ENCODE results near the gene LGMN.

Gene LGMN

GRCh38 chr14:92675421-92675820, 73.0 kb downstream of the LGMN start:
- Histone ChIP-seq H3K4me2 (ENCODE audit: low read depth, low read length, poor library complexity, severe bottlenecking) (no peak overlapping the region), H3F3A (ENCODE audit: low read depth) (no peaks in the 10 kb centered on the region), H3K36me3 (ENCODE audit: insufficient read depth, low read length) (peaks cover 49% of the 10 kb centered on the region; the same call in 1 of the 2 replicates), H3K9ac (ENCODE audit: low read depth, low read length, poor library complexity, severe bottlenecking) (no peak overlapping the region), H3K4me1 (ENCODE audit: insufficient read depth, low read length, poor library complexity, severe bottlenecking) (peaks cover 13% of the 10 kb centered on the region), H3K27me3 (ENCODE audit: insufficient read depth, low read length, poor library complexity, severe bottlenecking) (no peaks in the 10 kb centered on the region), H2AFZ (ENCODE audit: low read length) (no peak overlapping the region), H3K9me3 (ENCODE audit: insufficient read depth, low read depth, low read length) (no peaks in the 10 kb centered on the region), H3K79me2 (ENCODE audit: insufficient read depth, low read length) (no peaks in the 10 kb centered on the region), H3K4me3 (ENCODE audit: low read length, poor library complexity, severe bottlenecking) (no peak overlapping the region), H4K20me1 (ENCODE audit: insufficient read depth, low read length, poor library complexity, severe bottlenecking) (peaks cover under 1% of the 10 kb centered on the region), H3K9me2 (replicated peaks; ENCODE audit: low read depth, low read length) (no peaks in the 10 kb centered on the region)
- no peak for TF ChIP-seq EZH2phosphoT487 (IDR thresholded peaks at IDR 0.05; ENCODE audit: borderline replicate concordance)
- TF ChIP-seq, protein P1, sequence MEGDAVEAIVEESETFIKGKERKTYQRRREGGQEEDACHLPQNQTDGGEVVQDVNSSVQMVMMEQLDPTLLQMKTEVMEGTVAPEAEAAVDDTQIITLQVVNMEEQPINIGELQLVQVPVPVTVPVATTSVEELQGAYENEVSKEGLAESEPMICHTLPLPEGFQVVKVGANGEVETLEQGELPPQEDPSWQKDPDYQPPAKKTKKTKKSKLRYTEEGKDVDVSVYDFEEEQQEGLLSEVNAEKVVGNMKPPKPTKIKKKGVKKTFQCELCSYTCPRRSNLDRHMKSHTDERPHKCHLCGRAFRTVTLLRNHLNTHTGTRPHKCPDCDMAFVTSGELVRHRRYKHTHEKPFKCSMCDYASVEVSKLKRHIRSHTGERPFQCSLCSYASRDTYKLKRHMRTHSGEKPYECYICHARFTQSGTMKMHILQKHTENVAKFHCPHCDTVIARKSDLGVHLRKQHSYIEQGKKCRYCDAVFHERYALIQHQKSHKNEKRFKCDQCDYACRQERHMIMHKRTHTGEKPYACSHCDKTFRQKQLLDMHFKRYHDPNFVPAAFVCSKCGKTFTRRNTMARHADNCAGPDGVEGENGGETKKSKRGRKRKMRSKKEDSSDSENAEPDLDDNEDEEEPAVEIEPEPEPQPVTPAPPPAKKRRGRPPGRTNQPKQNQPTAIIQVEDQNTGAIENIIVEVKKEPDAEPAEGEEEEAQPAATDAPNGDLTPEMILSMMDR (conservative IDR thresholded peaks at IDR 0.05; ENCODE audit: low read length), result no peak

DNA sequence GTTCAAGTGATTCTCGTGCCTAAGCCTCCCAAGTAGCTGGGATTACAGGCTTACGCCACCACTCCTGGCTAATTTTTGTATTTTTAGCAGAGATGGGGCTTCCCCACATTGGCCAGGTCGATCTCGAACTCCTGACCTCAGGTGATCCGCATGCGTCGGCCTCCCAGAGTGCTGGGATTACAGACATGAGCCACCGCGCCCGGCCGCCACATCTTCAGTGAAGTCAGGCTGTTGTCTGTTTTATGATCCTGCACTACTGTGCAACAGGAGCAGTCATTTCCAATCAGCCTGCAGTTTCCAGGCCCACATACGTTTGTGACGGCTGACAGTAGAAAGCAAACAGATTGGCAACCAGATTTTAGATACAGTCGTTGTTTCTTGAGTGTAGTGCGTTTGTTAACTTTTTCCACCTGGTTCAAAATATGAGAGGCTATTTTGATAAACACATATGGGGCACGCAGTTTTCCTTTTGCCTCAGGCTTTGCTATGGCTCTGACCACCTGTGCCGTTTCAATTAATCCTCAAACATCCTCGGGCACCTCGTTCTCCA, 74.8 kb downstream of the LGMN start:
- Histone ChIP-seq H3K27me3 (ENCODE audit: insufficient read depth, low read length, poor library complexity, severe bottlenecking) (no peaks in the 10 kb centered on the region), H3K9me3 (ENCODE audit: insufficient read depth, low read depth, low read length) (no peaks in the 10 kb centered on the region), H3K4me1 (ENCODE audit: insufficient read depth, low read length, poor library complexity, severe bottlenecking) (peaks cover 21% of the 10 kb centered on the region), H3K36me3 (ENCODE audit: insufficient read depth, low read length) (peaks cover 45% of the 10 kb centered on the region; the same call in 1 of the 2 replicates), H3K4me2 (ENCODE audit: low read depth, low read length, poor library complexity, severe bottlenecking) (no peak overlapping the region), H3K9me2 (replicated peaks; ENCODE audit: low read depth, low read length) (no peaks in the 10 kb centered on the region), H2AFZ (ENCODE audit: low read length) (no peak overlapping the region), H4K20me1 (ENCODE audit: insufficient read depth, low read length, poor library complexity, severe bottlenecking) (peaks cover 4% of the 10 kb centered on the region), H3F3A (ENCODE audit: low read depth) (no peaks in the 10 kb centered on the region), H3K4me3 (ENCODE audit: low read length, poor library complexity, severe bottlenecking) (no peak overlapping the region), H3K79me2 (ENCODE audit: insufficient read depth, low read length) (no peaks in the 10 kb centered on the region), H3K9ac (ENCODE audit: low read depth, low read length, poor library complexity, severe bottlenecking) (no peak overlapping the region)
- TF ChIP-seq EZH2phosphoT487 (IDR thresholded peaks at IDR 0.05; ENCODE audit: borderline replicate concordance), result no peak
- TF ChIP-seq, protein P1 (conservative IDR thresholded peaks at IDR 0.05; ENCODE audit: low read length), result no peak

DNA sequence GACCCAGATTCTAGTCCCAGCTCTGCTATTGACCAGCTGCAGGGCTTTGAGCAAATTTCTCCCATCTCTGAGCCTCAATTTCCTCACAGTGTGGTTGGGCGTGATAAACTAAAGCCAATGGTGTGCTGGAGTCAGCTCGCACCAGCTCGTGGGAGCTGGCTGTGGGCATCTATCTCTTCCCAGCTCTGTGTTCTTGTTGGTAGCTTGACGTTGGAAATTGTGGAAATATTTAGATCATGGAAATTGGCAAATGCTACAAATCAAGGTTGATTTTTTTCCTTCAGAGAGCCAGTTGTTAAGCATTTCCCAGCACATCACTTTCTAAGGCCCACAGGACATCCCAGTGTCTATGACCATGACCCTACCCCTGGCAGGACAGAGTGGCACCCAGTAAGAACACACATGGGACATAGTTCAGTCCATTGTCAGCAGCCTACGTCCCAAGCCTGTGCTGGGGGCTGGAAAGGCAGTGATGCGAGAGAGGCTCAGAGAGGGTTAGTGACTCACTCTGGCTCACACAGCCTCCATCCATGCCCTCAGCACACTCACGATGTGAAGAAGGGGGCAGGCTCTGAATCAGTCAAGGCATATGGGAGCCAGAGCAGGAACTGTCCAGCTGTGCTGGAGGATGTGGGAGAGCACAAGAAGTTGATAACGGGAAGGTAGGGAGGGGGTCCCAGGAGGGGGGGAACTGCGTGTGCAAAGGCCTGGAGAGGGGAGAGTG, 77.6 kb downstream of the LGMN start:
- Histone ChIP-seq H3K9ac (ENCODE audit: low read depth, low read length, poor library complexity, severe bottlenecking) (no peak overlapping the region), H3K4me2 (ENCODE audit: low read depth, low read length, poor library complexity, severe bottlenecking) (no peak overlapping the region), H3K36me3 (ENCODE audit: insufficient read depth, low read length) (peaks cover 40% of the 10 kb centered on the region; the same call in 1 of the 2 replicates), H3K9me3 (ENCODE audit: insufficient read depth, low read depth, low read length) (no peaks in the 10 kb centered on the region), H3F3A (ENCODE audit: low read depth) (no peaks in the 10 kb centered on the region), H3K9me2 (replicated peaks; ENCODE audit: low read depth, low read length) (no peaks in the 10 kb centered on the region), H2AFZ (ENCODE audit: low read length) (no peak overlapping the region), H3K4me1 (ENCODE audit: insufficient read depth, low read length, poor library complexity, severe bottlenecking) (peaks cover 22% of the 10 kb centered on the region), H4K20me1 (ENCODE audit: insufficient read depth, low read length, poor library complexity, severe bottlenecking) (peaks cover 4% of the 10 kb centered on the region), H3K4me3 (ENCODE audit: low read length, poor library complexity, severe bottlenecking) (no peak overlapping the region), H3K79me2 (ENCODE audit: insufficient read depth, low read length) (no peaks in the 10 kb centered on the region), H3K27me3 (ENCODE audit: insufficient read depth, low read length, poor library complexity, severe bottlenecking) (no peaks in the 10 kb centered on the region)
- TF ChIP-seq, protein P1 (conservative IDR thresholded peaks at IDR 0.05; ENCODE audit: low read length), result no peak
- no peak for TF ChIP-seq EZH2phosphoT487 (IDR thresholded peaks at IDR 0.05; ENCODE audit: borderline replicate concordance)
